Activated CD4-positive, alpha-beta memory T cell treated with anti-CD3 and anti-CD28 coated beads for 36 hours (primary cell): Measurements from ENCODE around the gene ZNF681. TPM values are rescaled to one million over a fixed set of nuclear protein-coding genes. Genes with fewer than 3 reads are reported as not detected.
"Not testable (repeated sequence)": the region's sequence is repeated elsewhere in the genome, so short reads cannot be mapped to it uniquely, and the experiment has no call there.

Experiments
- CTCF ChIA-PET: fragments of 350-600 bp; sonication (Branson Sonifier 250); formaldehyde crosslinking; loops from one replicate; lab custom pipeline; 2021; ENCODE audit warnings: antibody characterized with exemption, inconsistent platforms; lab: Charles Lee
- POLR2A ChIA-PET: fragments of 350-600 bp; sonication (Branson Sonifier 250); formaldehyde crosslinking; loops from one replicate; lab custom pipeline; 2021; ENCODE audit warnings: antibody characterized with exemption; lab: Charles Lee
- DNase-seq: peaks from one replicate; pipeline ENCODE4 v3.0.0-alpha.2; 2020
- H3K27ac Mint-ChIP-seq: one replicate; pipeline ENCODE4 v1.8.0; 2021; ENCODE audit warnings: mixed read lengths
- H3K27me3 Mint-ChIP-seq: one replicate; pipeline ENCODE4 v1.8.0; 2021; ENCODE audit warnings: mixed read lengths
- H3K36me3 Mint-ChIP-seq: one replicate; pipeline ENCODE4 v1.8.0; 2021; ENCODE audit warnings: mixed read lengths
- H3K4me1 Mint-ChIP-seq: one replicate; pipeline ENCODE4 v1.8.0; 2021; ENCODE audit warnings: low read depth, mixed read lengths
- H3K4me3 Mint-ChIP-seq: one replicate; pipeline ENCODE4 v1.8.0; 2021; ENCODE audit warnings: mild to moderate bottlenecking, mixed read lengths
- H3K9me3 Mint-ChIP-seq: one replicate; pipeline ENCODE4 v1.8.0; 2021; ENCODE audit warnings: mixed read lengths
- intact Hi-C: fragments of 100-400 bp; cut with micrococcal nuclease; formaldehyde crosslinking; loops from one replicate; pipeline ENCODE4 v1.15.1; 2023
- total RNA-seq, 2 experiments: library from RNA; stranded (reverse); gene quantifications; one replicate each; pipeline ENCODE4 v1.2.3, GENCODE V29; 2021

The ZNF681 gene
- total RNA-seq, 2 experiments from 2014 or later: 3.9 TPM

DNA sequence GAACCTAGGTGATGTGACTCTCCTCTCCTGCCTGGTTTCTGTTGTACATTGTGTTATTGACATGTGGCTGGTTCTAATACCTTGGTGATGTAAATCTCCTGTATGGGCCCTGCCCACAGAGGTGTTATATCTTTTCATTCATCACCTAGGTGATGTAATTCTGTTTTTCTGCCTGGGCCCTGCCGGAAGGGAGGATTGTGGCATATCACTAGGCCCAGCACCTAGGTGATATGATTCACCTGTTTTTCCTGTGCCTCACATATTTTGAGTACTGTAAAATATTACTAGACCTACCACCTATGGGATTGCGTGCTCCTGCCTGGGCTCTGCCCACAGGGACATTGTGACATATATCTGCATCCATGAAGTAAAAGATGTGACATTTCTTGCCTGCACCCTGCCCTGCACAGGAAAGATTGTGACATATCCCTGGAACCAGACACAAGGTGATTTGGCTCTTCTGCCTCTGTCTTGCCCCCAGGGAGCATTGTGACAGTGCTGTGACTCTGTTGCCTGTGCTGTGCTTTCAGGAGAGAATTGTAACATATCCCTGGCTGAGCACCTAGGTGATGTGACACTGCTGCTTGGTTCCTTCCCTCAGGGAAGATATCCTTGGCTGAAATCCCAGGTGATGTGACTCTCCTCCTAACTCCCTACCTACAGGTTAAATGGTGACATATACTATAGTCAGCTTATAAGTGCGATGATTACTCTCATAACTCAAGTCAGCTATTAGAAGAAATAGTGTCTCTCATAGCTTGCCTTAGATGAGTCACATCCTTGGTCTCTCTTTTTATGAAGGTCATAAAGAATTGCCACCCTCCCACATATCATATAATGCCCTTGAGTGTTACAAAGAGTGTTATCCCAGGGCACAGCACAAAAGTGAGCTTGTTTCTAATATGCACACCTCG, 13.3 kb upstream of the ZNF681 start:
- Mint-ChIP-seq H3K27me3 (no peaks in the 10 kb centered on the region), H3K9me3 (no peaks in the 10 kb centered on the region), H3K4me3 (no peak overlapping the region), H3K36me3 (peaks cover 29% of the 10 kb centered on the region), H3K27ac (peak overlapping the region; percentile 71), H3K4me1 (peaks cover 33% of the 10 kb centered on the region)
- ChIA-PET POLR2A (no interaction called here), CTCF (no interaction called here)
- intact Hi-C loops: loop anchor here (1.0 to 2.0 kb wide), 4 partner anchors 9 to 289 kb away; partner anchors contain the start of gene ZNF681
- DNase-seq: peak; percentile 39

DNA sequence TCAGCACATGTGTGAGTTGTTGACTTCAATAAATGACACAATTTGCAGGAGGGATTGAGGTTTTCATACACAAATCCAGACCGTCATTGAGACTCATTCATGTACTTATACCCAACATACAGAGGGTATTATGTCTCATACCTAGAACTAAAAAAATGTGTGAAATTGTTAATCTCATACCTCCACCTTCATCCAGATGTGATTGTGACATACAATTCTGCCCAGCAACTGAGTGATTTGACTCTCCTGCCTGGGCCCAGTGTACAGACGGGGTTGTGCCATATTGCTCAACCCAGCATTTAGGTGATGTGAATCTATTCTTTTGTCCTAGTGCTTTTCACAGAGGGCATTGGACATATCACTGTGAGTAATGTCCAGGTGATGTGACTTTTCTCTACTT, 12.6 kb upstream of the ZNF681 start:
- DNase-seq: peak; percentile 63
- intact Hi-C loops: loop anchor here (1.0 to 2.0 kb wide), 3 partner anchors 8 to 289 kb away; a partner anchor contains a TSS
- peaks cover 25% of the 10 kb centered on the region for H3K36me3 Mint-ChIP-seq
- peak overlapping the region; percentile 71 for H3K27ac Mint-ChIP-seq
- no peak overlapping the region for H3K4me3 Mint-ChIP-seq
- peaks cover 31% of the 10 kb centered on the region for H3K4me1 Mint-ChIP-seq
- ChIA-PET CTCF (no interaction called here), POLR2A (no interaction called here)
- no peaks in the 10 kb centered on the region for H3K9me3 Mint-ChIP-seq
- no peaks in the 10 kb centered on the region for H3K27me3 Mint-ChIP-seq

DNA sequence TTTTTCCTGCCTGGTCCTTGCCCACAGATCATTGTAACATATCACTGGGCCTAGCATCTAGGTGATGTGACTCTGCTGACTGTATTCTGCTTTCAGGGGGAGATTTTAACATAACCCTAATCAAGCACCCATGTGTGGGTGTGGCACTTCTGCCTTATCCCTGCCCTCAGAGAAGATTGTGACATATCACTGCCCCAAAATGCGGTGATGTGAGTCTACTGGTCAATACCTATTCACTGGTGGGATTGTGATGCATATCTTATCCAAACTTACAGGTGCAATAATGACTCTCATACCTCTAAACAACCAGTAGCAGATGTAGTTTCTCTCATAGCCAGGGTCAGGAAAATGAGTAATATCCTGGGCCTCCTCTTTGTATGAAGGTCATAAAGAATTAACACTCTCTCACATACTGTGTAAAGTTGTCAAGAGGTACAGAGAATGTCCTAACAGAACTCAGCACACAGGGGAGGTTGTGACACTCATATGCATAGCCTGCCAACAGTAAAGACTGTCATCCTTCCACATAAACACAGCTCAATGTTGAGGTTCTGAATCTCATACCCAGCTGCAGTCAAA, 12.1 kb upstream of the ZNF681 start:
- no peaks in the 10 kb centered on the region for H3K9me3 Mint-ChIP-seq
- ChIA-PET CTCF (no interaction called here), POLR2A (no interaction called here)
- DNase-seq: peak; percentile 15
- intact Hi-C loops: loop anchor here (1.0 to 2.0 kb wide), 3 partner anchors 7 to 290 kb away; a partner anchor contains a TSS
- no peaks in the 10 kb centered on the region for H3K27me3 Mint-ChIP-seq
- no peak overlapping the region for H3K4me3 Mint-ChIP-seq
- peaks cover 31% of the 10 kb centered on the region for H3K4me1 Mint-ChIP-seq
- peaks cover 26% of the 10 kb centered on the region for H3K36me3 Mint-ChIP-seq
- peak overlapping the region; percentile 47 for H3K27ac Mint-ChIP-seq

DNA sequence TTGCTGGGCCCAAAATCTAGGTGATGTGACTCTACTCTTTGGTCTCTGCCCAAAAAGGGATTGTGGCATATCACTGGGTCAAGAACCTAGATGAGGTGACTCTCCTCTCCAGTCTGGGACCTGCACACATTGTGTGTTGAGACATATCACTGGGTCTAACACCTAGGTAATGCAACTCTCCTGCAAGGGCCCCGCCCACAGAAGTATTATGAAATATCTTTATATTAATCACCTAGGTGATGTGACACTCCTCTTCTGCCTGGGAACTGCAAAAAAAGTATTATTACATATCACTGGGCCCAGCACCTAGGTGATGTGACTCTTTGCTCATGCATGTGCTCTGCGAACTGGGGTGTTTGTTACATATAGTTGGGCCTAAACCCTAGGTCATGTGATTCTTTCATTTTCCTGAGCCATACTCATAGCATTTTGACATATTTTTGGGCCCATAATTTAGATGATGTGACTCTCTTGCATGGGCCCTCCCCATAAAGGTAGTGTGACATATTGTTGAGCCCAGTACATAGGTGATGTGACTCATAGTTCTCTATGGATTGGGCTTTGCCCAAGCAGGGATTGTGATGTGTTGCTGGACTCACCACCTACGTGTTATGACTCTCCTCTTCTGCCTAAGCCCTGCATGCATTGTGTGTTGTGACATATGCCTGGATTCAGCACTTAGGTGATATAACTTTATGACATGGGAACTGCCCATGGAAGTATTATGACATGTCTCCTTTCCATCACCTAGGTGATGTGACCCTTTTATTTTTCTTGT, 11.2 kb upstream of the ZNF681 start:
- Mint-ChIP-seq H3K27ac (peak overlapping the region; percentile 47), H3K4me1 (peaks cover 32% of the 10 kb centered on the region), H3K9me3 (no peaks in the 10 kb centered on the region), H3K36me3 (peaks cover 27% of the 10 kb centered on the region), H3K4me3 (no peak overlapping the region), H3K27me3 (no peaks in the 10 kb centered on the region)
- ChIA-PET POLR2A (no interaction called here), CTCF (no interaction called here)
- intact Hi-C loops: loop anchor here (2.0 kb wide), 1 partner anchor 291 kb away; no protein-coding TSS in a partner anchor
- no peak for DNase-seq

DNA sequence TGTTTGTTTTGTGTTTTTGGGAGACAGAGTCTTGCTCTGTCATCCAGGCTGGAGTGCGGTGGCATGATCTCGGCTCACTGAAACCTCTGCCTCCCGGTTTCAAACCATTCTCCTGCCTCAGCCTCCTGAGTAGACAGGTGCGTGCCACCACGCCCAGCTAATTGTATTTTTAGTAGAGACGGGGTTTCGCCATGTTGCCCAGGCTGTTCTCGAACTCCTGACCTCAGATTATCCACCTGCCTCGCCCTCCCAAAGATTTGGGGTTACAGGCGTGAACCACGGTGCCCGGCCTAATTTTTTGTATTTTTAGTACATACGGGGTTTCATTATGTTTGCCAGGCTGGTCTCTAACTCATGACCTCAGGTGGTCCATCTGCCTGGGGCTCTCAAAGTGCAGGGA, 8.3 kb upstream of the ZNF681 start:
- POLR2A ChIA-PET: no interaction called here
- Mint-ChIP-seq H3K4me3 (no peak overlapping the region), H3K9me3 (no peaks in the 10 kb centered on the region), H3K4me1 (peaks cover 35% of the 10 kb centered on the region), H3K27me3 (no peaks in the 10 kb centered on the region), H3K27ac (no peak overlapping the region), H3K36me3 (peaks cover 16% of the 10 kb centered on the region)
- DNase-seq: no peak
- intact Hi-C loops: no loop called here
- CTCF ChIA-PET: no interaction called here

DNA sequence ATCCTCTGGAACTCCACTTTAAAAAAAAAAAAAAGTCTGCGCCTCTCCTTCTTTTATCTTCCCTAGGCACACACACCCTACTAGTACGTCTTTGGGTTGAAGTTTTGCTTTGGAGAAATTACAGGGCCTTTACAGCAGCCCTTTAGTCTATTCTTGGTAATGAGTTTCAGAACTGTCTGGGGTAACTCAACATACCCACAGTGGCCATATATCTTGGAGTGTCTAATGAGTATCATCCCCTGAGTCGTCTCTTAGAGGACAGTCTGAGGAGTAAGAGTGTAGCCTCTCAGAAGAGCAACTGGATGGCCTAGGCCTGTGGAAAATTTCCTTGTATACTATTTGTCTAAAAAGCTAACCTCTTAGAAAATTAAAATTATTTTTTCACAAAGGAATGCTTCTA, 6.1 kb upstream of the ZNF681 start:
- intact Hi-C loops: no loop called here
- H3K9me3 Mint-ChIP-seq: no peaks in the 10 kb centered on the region
- no peaks in the 10 kb centered on the region for H3K27me3 Mint-ChIP-seq
- H3K4me3 Mint-ChIP-seq: peak overlapping the region; percentile 20
- peaks cover 19% of the 10 kb centered on the region for H3K4me1 Mint-ChIP-seq
- H3K27ac Mint-ChIP-seq: no peak overlapping the region
- H3K36me3 Mint-ChIP-seq: peaks cover 10% of the 10 kb centered on the region
- ChIA-PET CTCF (no interaction called here), POLR2A (no interaction called here)
- DNase-seq: no peak

DNA sequence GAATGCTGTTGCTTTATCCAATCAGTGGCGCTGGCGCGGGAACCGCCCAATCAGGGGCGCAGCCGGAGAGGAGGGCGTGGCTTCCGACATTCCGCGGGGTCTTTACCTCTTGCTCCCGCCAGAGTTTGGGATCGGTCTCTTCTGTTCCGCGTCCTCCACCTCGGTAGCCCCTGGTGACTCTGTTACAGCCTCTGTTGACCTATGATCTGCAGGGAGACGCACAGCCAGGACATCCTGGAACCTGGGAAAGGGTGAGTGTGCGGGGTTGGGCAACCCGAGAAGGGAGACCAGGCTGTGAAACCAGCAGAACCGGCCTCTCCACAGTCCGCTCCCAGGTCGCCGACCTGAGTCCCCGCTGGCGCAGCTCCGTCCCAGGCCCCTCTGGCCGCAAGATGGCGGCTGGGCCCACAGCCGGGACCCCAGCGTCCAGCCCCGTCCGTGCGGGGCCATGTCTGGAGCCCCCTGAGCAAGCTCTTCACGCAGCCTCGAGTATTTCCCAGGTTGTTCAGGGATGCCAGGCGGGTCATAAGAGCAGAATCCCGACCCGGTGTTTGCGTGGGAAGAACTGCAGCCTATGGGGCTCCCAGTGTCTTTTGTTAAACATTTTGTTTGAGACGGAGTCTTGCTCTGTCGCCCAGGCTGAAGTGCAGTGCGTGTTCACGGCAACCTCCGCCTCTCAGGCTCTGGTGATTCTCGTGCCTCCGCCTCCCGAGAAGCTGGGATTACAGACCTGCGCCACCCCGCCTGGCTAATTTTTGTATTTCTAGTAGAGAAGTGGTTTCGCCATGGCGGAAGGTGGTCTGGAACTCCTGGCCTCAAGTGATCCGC, 4.4 kb upstream of the ZNF681 start:
- CTCF ChIA-PET: interaction anchor here (0.6 to 0.7 kb wide), 2 partner anchors 76 to 149 kb away, joined by 3 read pairs; partner anchors contain the start of gene ZNF675

DNA sequence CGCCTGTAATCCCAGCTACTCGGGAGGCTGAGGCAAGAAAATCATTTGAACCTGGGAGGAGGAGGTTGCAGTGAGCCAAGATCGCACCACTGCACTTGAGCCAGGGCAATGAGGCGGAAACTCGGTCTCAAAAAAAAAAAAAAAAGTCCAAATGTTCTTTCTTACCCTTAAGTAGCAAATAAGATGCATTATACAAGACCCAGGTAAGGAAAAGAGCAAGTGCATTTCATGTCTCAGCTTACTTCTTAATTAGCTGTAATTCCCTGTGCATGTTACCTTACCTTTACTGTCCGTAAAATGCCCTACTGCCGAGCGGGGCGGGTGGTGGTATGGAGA, 3.8 kb upstream of the ZNF681 start:
- Mint-ChIP-seq H3K4me3 (peak overlapping the region; percentile 90), H3K27me3 (no peaks in the 10 kb centered on the region), H3K4me1 (peaks cover 23% of the 10 kb centered on the region), H3K27ac (peak overlapping the region; percentile 81), H3K36me3 (peaks cover 6% of the 10 kb centered on the region), H3K9me3 (no peaks in the 10 kb centered on the region)
- intact Hi-C loops: no loop called here
- no peak for DNase-seq
- ChIA-PET POLR2A (interaction anchor here (1.1 kb wide), 2 partner anchors 76 to 152 kb away, joined by 3 to 6 read pairs; partner anchors contain the start of genes ZNF675 and ZNF726), CTCF (interaction anchor here (0.6 to 0.7 kb wide), 2 partner anchors 76 to 150 kb away, joined by 3 read pairs; partner anchors contain the start of gene ZNF675)

More for the DNA sequence above, 4.4 kb upstream of the ZNF681 start:
- peak overlapping the region; percentile 90 for H3K4me3 Mint-ChIP-seq
- intact Hi-C loops: loop anchor here (1.0 kb wide), 1 partner anchor 8 kb away; no protein-coding TSS in a partner anchor
- H3K27ac Mint-ChIP-seq: peak overlapping the region; percentile 81
- peak; percentile 90 for DNase-seq
- peaks cover 6% of the 10 kb centered on the region for H3K36me3 Mint-ChIP-seq
- H3K27me3 Mint-ChIP-seq: no peaks in the 10 kb centered on the region
- H3K4me1 Mint-ChIP-seq: peaks cover 23% of the 10 kb centered on the region
- POLR2A ChIA-PET: interaction anchor here (1.1 kb wide), 2 partner anchors 76 to 151 kb away, joined by 3 to 6 read pairs; partner anchors contain the start of genes ZNF675 and ZNF726
- no peaks in the 10 kb centered on the region for H3K9me3 Mint-ChIP-seq

DNA sequence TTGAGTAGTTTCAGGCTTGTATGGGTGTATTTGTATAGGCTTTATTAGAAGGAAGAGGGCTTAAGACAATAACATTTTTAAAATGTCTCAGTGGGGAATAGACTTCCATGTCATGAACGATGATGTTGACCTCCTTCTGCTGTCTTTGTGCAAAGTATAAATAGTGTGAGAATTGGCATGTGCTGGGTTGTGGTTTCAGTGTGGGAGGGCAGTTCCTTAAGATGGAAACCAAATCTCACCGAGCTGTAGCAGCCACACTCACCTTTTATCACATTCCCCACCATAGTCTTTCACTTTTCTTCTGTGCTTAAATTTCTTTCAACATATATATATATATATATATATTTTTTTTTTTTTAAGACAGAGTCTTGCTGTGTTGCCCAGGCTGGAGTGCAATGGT, 1.6 kb upstream of the ZNF681 start:
- H3K36me3 Mint-ChIP-seq, DNase-seq, POLR2A ChIA-PET, H3K27me3 Mint-ChIP-seq, H3K4me3 Mint-ChIP-seq, CTCF ChIA-PET, intact Hi-C loops, H3K9me3 Mint-ChIP-seq, H3K27ac Mint-ChIP-seq: not testable (repeated sequence)
- H3K4me1 Mint-ChIP-seq: peaks cover 27% of the 10 kb centered on the region

DNA sequence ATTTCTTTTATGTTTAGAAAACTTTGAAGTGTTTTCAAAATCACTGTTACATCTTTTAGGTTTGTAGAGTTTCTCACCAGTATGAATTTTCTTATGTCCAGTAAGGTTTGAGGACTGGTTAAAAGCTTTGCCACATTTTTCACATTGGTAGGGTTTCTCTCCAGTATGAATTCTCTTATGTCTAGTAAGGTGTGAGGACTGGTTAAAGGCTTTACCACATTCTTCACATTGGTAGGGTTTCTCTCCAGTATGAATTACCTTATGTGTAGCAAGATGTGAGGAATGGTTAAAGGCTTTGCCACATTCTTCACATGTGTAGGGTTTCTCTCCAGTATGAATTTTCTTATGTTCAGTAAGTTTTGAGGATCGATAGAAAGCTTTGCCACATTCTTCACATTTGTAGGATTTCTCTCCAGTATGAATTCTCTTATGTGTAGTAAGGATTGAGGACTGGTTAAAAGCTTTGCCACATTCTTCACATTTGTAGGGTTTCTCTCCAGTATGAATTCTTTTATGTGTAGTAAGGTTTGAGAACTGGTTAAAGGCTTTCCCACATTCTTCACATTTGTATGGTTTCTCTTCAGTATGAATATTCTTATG, 15.0 kb downstream of the ZNF681 start:
- POLR2A ChIA-PET, CTCF ChIA-PET, intact Hi-C loops, H3K4me1 Mint-ChIP-seq, H3K27me3 Mint-ChIP-seq, H3K27ac Mint-ChIP-seq, H3K4me3 Mint-ChIP-seq, DNase-seq: not testable (repeated sequence)
- peaks cover 58% of the 10 kb centered on the region for H3K36me3 Mint-ChIP-seq
- peaks cover 64% of the 10 kb centered on the region for H3K9me3 Mint-ChIP-seq
